Measurements from ENCODE around the gene ALDOC. TPM values are rescaled to one million over a fixed set of nuclear protein-coding genes. Genes with fewer than 3 reads are reported as not detected.
A peak's percentile ranks its signal among the peaks of the same experiment; 100 is the strongest.

The ALDOC gene
- total RNA-seq, 1 experiment from 2014 or later: 6.0 TPM

GRCh38 chr17:28571361-28572122 is 5.2 kb downstream of the ALDOC start, which contains the start of gene PIGS:
Gene PIGS (minus strand): TSS chr17:28571524. CDS start chr17:28571496, 28 bp downstream.
- Mint-ChIP-seq H3K4me1 (ENCODE audit: insufficient read depth, unreplicated experiment) (peaks cover 25% of the 10 kb centered on the region), H3K27ac (ENCODE audit: low read depth, unreplicated experiment) (peak within 1 kb of the TSS; percentile 85), H3K4me3 (ENCODE audit: unreplicated experiment) (peak within 1 kb of the TSS; percentile 93), H3K36me3 (ENCODE audit: insufficient read depth, unreplicated experiment) (peaks cover 13% of the 10 kb centered on the region), H3K9me3 (ENCODE audit: unreplicated experiment) (no peaks in the 10 kb centered on the region), H3K27me3 (ENCODE audit: insufficient read depth, unreplicated experiment) (no peaks in the 10 kb centered on the region)
- CTCF ChIA-PET: interaction anchor here (0.6 to 1.1 kb wide), 6 partner anchors 25 to 39 kb away, joined by 3 to 5 read pairs (median 4); no protein-coding TSS in a partner anchor
- no TSS peak for BruUV-seq (replicated peaks)
- POLR2A ChIA-PET: interaction anchor here (0.5 to 2.8 kb wide), 34 partner anchors 10 to 817 kb away, joined by 3 to 25 read pairs (median 5); partner anchors contain the start of genes BLTP2, IFT20, POLDIP2 and SDF2
- peak; percentile 91 for DNase-seq (ENCODE audit: unreplicated experiment)
- TF ChIP-seq CTCF (IDR thresholded peaks at IDR 0.05; ENCODE audit: unreplicated experiment): no peak
- intact Hi-C loops (cut with micrococcal nuclease): no loop called here

DNA sequence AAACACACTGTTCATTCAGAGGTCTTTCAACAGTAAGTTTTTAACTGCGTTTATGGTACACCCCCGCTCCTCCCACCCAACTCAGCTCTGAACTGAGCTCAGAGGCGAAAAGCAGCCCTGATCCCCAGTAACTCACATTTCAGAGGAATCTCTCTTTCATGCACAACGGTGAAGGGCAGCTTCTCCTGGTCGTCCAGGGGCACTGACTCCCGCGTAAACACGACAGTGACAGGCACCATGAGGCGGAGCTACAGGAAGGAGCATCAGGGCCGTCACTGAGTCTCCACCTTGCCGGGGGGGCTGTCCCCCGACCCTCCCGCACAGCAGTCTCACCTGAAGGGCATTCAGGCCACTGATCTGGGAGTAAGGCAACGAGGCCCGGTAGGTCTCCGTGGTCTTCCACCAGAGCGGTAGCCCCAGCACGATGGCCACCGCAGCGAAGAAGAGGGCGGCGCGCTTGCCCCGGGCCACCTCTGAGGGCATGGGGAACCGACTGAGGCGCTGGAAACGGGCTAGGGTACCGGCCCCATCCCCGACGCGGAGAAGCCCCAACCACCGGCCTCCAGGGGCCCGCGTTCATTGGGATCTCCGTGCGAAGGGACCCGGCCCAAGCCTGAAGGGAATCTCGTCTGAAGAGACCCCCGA is 5.9 kb downstream of the ALDOC start:
- DNase-seq (ENCODE audit: unreplicated experiment): no peak
- Mint-ChIP-seq H3K4me3 (ENCODE audit: unreplicated experiment) (peak overlapping the region; percentile 93), H3K36me3 (ENCODE audit: insufficient read depth, unreplicated experiment) (peaks cover 13% of the 10 kb centered on the region), H3K27me3 (ENCODE audit: insufficient read depth, unreplicated experiment) (no peaks in the 10 kb centered on the region), H3K9me3 (ENCODE audit: unreplicated experiment) (no peaks in the 10 kb centered on the region), H3K4me1 (ENCODE audit: insufficient read depth, unreplicated experiment) (peaks cover 18% of the 10 kb centered on the region), H3K27ac (ENCODE audit: low read depth, unreplicated experiment) (peak overlapping the region; percentile 85)
- ChIA-PET CTCF (interaction anchor here (0.6 to 1.6 kb wide), 7 partner anchors 14 to 157 kb away, joined by 3 to 4 read pairs (median 3); no protein-coding TSS in a partner anchor), POLR2A (interaction anchor here (0.5 to 2.8 kb wide), 34 partner anchors 10 to 817 kb away, joined by 3 to 25 read pairs (median 5); partner anchors contain the start of genes BLTP2, IFT20, POLDIP2 and SDF2)
- intact Hi-C loops (cut with micrococcal nuclease): no loop called here
- TF ChIP-seq CTCF (IDR thresholded peaks at IDR 0.05; ENCODE audit: unreplicated experiment): no peak
- no TSS peak for BruUV-seq (replicated peaks)

DNA sequence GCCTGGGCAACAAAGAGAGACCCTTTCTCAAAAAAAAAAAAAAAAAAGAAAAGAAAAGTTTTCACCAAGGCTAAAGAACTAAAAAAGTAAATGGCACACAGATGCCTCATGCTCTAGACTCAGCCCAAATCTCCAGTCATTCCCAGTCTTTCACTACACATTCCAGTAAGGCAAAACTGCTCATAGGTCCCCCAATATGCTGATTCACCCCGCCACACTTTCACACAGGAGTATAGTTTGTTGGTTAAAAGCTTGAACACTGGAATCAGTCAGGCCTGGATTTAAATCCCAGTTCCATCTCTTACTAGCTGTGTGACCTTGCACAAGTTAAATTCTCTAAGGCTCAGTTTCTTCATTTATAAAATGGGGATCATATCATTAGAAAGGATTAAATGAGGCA is 7.2 kb downstream of the ALDOC start:
- TSS peak; percentile 47 for BruUV-seq (replicated peaks)
- Mint-ChIP-seq H3K4me3 (ENCODE audit: unreplicated experiment) (peak overlapping the region; percentile 93), H3K27me3 (ENCODE audit: insufficient read depth, unreplicated experiment) (no peaks in the 10 kb centered on the region), H3K4me1 (ENCODE audit: insufficient read depth, unreplicated experiment) (peaks cover 18% of the 10 kb centered on the region), H3K36me3 (ENCODE audit: insufficient read depth, unreplicated experiment) (peaks cover 13% of the 10 kb centered on the region), H3K27ac (ENCODE audit: low read depth, unreplicated experiment) (no peak overlapping the region), H3K9me3 (ENCODE audit: unreplicated experiment) (no peaks in the 10 kb centered on the region)
- no peak for TF ChIP-seq CTCF (IDR thresholded peaks at IDR 0.05; ENCODE audit: unreplicated experiment)
- POLR2A ChIA-PET: interaction anchor here (1.3 kb wide), 1 partner anchor 17 kb away, joined by 3 read pairs; the partner anchor contains the start of gene UNC119
- CTCF ChIA-PET: interaction anchor here (0.6 to 1.6 kb wide), 2 partner anchors 16 kb away, joined by 3 read pairs; no protein-coding TSS in a partner anchor
- DNase-seq (ENCODE audit: unreplicated experiment): no peak
- intact Hi-C loops (cut with micrococcal nuclease): no loop called here

DNA sequence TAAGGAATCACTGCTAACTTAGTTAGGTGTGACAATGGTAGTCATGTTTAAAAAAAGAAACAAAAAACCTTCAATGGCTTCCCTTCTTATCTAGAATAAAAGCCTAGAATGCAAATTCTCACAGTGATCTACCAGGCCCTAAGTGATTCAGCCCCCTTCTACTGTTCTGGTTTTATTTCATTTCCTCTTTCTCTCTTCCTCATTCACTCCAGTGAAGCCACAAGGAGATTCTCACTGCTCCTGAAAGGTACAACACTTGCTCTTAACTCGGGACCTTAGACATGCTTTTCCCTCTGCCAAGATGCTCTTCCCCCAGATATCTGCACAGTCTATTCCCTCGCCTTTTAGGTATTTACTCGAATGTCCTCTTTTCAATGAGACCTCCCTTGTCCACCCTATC is 9.1 kb downstream of the ALDOC start:
- no peak for DNase-seq (ENCODE audit: unreplicated experiment)
- ChIA-PET CTCF (interaction anchor here (1.4 kb wide), 1 partner anchor 19 kb away, joined by 4 read pairs; no protein-coding TSS in a partner anchor), POLR2A (interaction anchor here (0.6 to 1.1 kb wide), 2 partner anchors 9 to 29 kb away, joined by 3 to 4 read pairs; partner anchors contain the start of gene ALDOC)
- Mint-ChIP-seq H3K4me3 (ENCODE audit: unreplicated experiment) (no peak overlapping the region), H3K36me3 (ENCODE audit: insufficient read depth, unreplicated experiment) (peaks cover 28% of the 10 kb centered on the region), H3K4me1 (ENCODE audit: insufficient read depth, unreplicated experiment) (peaks cover 18% of the 10 kb centered on the region), H3K9me3 (ENCODE audit: unreplicated experiment) (no peaks in the 10 kb centered on the region), H3K27ac (ENCODE audit: low read depth, unreplicated experiment) (no peak overlapping the region), H3K27me3 (ENCODE audit: insufficient read depth, unreplicated experiment) (no peaks in the 10 kb centered on the region)
- intact Hi-C loops (cut with micrococcal nuclease): no loop called here
- no TSS peak for BruUV-seq (replicated peaks)
- no peak for TF ChIP-seq CTCF (IDR thresholded peaks at IDR 0.05; ENCODE audit: unreplicated experiment)

All from MCF 10A (cell line).